DOHH2 (cell line): ENCODE measurements around the gene DDX21.

Experiments
- EZH2phosphoT487 ChIP-seq: fragments of 200-600 bp; sonication (generic); IDR thresholded peaks from 2 replicates; pipeline ENCODE4 v1.6.1; 2017; ENCODE audit warnings: borderline replicate concordance, mild to moderate bottlenecking, antibody characterized with exemption, low read length, moderate library complexity, mixed read lengths
- TF ChIP-seq, protein P1 (sequence below): fragments of 200-600 bp; sonication (generic); IDR thresholded peaks from one replicate; pipeline ENCODE4 v1.5.1; 2014; ENCODE audit warnings: antibody characterized with exemption, mild to moderate bottlenecking, low read depth, low read length; ENCODE audit not compliant: poor library complexity, severe bottlenecking

DNA sequence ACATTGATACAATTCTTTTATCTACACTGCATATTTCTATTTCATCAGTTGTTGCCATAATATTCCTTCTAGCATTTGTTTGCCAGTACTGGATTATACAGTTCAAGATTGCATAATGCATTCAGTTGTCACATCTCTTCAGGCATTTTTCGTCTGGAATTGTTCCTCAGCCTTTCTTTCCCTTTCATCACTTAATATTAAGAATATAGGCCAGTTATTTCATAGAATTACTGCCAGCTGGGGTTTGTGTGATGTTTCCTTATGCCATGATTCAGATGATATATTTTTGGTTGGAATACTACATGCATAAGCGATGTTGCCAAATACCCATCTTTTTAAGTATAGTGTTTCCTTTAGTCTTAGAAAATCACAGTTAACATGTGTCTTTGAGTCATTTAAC lies 53.4 kb downstream of the DDX21 start:
- TF ChIP-seq, protein P1, sequence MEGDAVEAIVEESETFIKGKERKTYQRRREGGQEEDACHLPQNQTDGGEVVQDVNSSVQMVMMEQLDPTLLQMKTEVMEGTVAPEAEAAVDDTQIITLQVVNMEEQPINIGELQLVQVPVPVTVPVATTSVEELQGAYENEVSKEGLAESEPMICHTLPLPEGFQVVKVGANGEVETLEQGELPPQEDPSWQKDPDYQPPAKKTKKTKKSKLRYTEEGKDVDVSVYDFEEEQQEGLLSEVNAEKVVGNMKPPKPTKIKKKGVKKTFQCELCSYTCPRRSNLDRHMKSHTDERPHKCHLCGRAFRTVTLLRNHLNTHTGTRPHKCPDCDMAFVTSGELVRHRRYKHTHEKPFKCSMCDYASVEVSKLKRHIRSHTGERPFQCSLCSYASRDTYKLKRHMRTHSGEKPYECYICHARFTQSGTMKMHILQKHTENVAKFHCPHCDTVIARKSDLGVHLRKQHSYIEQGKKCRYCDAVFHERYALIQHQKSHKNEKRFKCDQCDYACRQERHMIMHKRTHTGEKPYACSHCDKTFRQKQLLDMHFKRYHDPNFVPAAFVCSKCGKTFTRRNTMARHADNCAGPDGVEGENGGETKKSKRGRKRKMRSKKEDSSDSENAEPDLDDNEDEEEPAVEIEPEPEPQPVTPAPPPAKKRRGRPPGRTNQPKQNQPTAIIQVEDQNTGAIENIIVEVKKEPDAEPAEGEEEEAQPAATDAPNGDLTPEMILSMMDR: no peak
- no peak for TF ChIP-seq EZH2phosphoT487
